Measurements from ENCODE around the gene ACP7. TPM values are rescaled to one million over a fixed set of nuclear protein-coding genes. Genes with fewer than 3 reads are reported as not detected.

Gene ACP7
- total and polyA plus RNA-seq, 9 of the 15 experiments (the other 6 are each of a cell fraction or from before 2014, with no cell fraction given), result not detected

- no peak overlapping the region for H3K27ac ChIP-seq (ENCODE audit: extremely low read depth, low read depth, low read length)
- no peaks in the 10 kb centered on the region for H4K20me1 ChIP-seq (replicated peaks; ENCODE audit: control insufficient read depth, insufficient read depth, low read length)
- no peaks in the 10 kb centered on the region for H3K9me1 ChIP-seq (ENCODE audit: control insufficient read depth, insufficient read depth, low read length)
- H3K4me1 ChIP-seq (replicated peaks in 1 of 2; ENCODE audit: control insufficient read depth in 2 of 2, insufficient read depth in 2 of 2, low read length in 2 of 2), result peaks cover 3 to 14% of the 10 kb centered on the region in 2 experiments; a peak in 4 of 5 replicates
- CTCF ChIA-PET (ENCODE audit: low intra/inter-chr PET ratio), result interaction anchor here (1.9 kb wide), 1 partner anchor 75 kb away, joined by 8 read pairs; no protein-coding TSS in a partner anchor
- TF ChIP-seq SREBF2 (CRISPR knock-in tag; IDR thresholded peaks at IDR 0.05) (no peak), ZC3H8 (IDR thresholded peaks at IDR 0.05) (no peak), KAT7 (CRISPR knock-in tag; IDR thresholded peaks at IDR 0.05; ENCODE audit: borderline replicate concordance) (no peak), ZMIZ1 (IDR thresholded peaks at IDR 0.05; ENCODE audit: low read depth in 2 of 2, low read length in 2 of 2) (no peak), ZNF696 (CRISPR knock-in tag; conservative IDR thresholded peaks at IDR 0.05) (no peak)
- POLR2A ChIA-PET, result interaction anchor here (1.5 kb wide), 1 partner anchor 11 kb away, joined by 9 read pairs; no protein-coding TSS in a partner anchor
- H3K9ac ChIP-seq (ENCODE audit: insufficient read depth in 1 of 2, low read depth in 2 of 2, low read length in 2 of 2), result no peak overlapping the region
- H3K79me2 ChIP-seq (ENCODE audit: control insufficient read depth, insufficient read depth, low read length), result no peaks in the 10 kb centered on the region
- no peak for ATAC-seq
- no peak for FAIRE-seq
- no peak overlapping the region for H3K4me3 ChIP-seq
- no peaks in the 10 kb centered on the region for H3K9me3 ChIP-seq (replicated peaks; ENCODE audit: control insufficient read depth, insufficient read depth, low read depth, low read length)
- no peak for DNase-seq (ENCODE audit: extremely low read depth in 1 of 4, low spot score in 3 of 4)
- in situ Hi-C loops (cut with MboI) (no loop called here), intact Hi-C loops (cut with micrococcal nuclease) (no loop called here)
- no peak overlapping the region for H3K4me2 ChIP-seq (ENCODE audit: insufficient read depth, low read length)
- BruUV-seq (replicated peaks), result no TSS peak
- no peak overlapping the region for H2AFZ ChIP-seq (ENCODE audit: low read depth, low read length)
- H3K27me3 ChIP-seq (ENCODE audit: control insufficient read depth in 2 of 2, insufficient read depth in 2 of 2, low read length in 2 of 2), result no peaks in the 10 kb centered on the region
- H3K36me3 ChIP-seq (ENCODE audit: control insufficient read depth, insufficient read depth, low read length), result no peaks in the 10 kb centered on the region
Observed at GRCh38 chr19:39036581-39036980, 47.6 kb upstream of the ACP7 start.

Measured in K562 (cell line).